Stimulated activated CD8-positive, alpha-beta memory T cell treated with anti-CD3 and anti-CD28 coated beads, Interleukin-4, amount 100 ng/mL, for 48 hours (primary cell): ENCODE results near the gene RBM20.
A peak's percentile ranks its signal among the peaks of the same experiment; 100 is the strongest.

Experiments
- DNase-seq: peaks from one replicate; pipeline ENCODE4 v3.0.0-alpha.2; 2020

Gene RBM20

GRCh38 chr10:110841767-110842267 is 197.7 kb downstream of the RBM20 start:
- no peak for DNase-seq

- DNase-seq: no peak
These were observed 198.3 kb downstream of the RBM20 start for GRCh38 chr10:110842326-110842904.

- DNase-seq: no peak
These were observed 198.9 kb downstream of the RBM20 start for GRCh38 chr10:110843031-110843430.

DNA sequence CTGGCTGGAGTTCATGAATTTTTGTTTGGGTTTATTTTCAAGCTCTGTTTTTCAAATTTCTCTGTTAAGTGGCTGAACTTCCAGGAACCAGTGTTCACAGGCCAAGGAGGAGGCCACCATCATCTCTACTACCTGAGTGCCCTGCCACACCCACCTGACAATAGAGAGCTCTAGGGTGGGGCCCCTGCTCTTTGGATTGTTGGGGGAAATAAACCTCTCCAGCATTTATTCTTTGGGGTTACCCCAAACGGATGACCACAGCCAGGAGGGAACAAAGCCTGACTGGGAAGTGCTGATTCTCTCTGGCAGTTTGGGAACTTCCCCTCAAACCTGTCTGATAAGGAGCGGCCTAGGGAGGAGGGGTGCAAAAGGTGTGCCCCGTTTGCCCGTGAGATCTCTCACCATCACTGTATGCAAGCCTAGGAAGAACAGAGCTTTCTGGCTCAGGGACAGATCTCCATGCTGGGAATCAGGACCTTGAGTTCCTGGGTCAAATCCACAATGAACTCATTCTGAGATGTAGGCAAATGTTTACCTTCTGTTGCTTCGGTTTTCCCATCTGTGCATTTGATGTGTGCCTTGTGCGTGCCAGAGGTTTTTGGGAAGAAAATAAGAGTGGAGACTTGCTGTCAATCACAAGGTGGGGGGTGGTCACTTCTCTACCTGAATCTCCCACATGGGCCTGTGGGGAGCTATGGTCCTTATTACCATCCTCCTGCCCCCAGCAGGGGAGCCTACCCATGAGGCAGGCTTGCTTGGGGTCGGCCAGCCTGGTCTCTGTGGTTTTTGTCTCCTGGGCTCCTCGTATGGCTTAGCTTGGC is 199.9 kb downstream of the RBM20 start:
- no peak for DNase-seq

- no peak for DNase-seq
These were observed 200.4 kb downstream of the RBM20 start for GRCh38 chr10:110844617-110844881.

DNA sequence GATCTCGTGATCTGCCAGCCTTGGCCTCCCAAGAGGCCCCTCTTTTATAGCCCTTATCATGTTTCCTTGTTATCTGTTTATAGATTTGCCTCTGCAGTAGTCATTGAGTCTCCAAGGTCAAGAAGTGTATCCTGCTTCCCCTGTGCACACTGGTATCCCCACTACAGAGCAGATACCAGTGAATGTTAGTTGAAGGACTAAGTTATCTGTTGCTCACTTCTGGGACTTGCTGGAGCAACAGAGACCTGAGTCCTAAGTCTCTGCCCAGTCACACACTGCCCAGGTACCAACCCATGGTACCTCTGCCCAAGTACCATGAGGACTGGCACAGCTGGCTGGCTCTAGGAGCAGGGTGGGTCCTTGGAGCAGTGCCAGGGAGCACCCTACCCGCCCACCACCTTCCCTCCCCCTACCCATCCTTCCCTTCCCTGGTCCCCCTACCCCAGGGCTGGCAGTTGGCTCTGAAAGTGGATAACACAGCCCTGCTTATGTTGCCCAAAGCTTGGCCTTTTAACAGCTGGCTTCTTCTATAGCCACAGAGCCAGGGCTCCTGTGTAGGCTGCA is 201.1 kb downstream of the RBM20 start:
- no peak for DNase-seq

GRCh38 chr10:110845756-110846620 is 201.9 kb downstream of the RBM20 start:
- DNase-seq: no peak

DNA sequence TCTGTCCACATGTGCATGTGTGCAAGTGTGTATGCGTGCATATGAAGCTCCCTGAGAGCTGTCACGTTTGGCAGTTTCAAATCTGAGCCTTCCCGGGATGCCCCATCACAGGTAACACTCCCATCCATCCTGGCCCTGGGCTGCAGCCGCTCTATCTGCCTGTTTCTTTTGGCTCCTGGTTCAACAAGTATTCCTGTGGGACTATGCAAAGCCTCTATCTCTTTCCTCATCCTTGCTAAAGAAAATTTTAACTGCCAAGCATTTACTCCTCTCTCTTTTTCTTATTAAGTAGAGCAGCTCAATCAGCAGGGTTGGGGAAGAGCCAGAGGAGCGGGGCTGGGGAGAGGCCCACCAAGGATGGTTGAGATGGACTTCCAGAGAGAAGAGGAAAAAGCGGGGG is 203.2 kb downstream of the RBM20 start:
- no peak for DNase-seq

DNA sequence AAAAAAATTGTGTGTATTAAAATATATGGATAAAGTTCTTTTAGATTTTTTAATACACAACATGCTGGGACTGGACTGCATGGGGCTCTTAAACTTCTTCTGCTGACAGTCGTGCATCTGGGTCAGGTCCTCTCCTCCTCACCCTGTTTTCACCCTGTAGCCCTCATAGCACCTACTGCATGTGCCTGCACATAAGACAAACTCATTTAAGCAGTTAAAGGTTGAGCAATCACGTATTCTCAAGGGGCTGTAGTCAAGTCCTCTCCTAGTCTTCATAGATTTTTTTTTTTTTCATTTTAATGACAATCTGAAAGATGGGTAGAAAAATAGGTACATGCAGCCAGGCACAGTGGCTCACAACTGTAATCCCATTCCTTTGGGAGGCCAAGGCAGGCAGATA is 204.0 kb downstream of the RBM20 start:
- DNase-seq: no peak

DNA sequence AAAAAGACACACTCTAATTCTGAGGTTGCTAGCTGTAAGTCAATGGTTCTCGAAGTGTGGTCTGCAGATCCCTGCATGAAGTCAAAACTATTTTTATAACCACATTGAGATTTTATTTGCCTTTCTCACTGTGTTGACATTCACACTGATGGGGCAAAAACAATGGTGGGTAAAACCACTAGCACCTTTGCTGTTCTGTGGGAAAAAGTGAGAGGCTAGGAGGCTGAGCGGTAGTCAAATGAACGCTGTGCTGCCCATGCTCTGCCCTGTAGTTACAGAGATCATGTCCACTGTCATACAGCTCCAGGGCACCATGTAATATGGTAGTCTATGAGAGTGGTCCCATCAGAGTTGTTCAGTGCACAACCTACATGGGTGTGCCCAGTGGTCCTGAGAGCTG is 206.0 kb downstream of the RBM20 start:
- DNase-seq: no peak

GRCh38 chr10:110851020-110851612 is 207.0 kb downstream of the RBM20 start:
- no peak for DNase-seq

GRCh38 chr10:110852255-110852896 is 208.2 kb downstream of the RBM20 start:
- DNase-seq: peak; percentile 57

DNA sequence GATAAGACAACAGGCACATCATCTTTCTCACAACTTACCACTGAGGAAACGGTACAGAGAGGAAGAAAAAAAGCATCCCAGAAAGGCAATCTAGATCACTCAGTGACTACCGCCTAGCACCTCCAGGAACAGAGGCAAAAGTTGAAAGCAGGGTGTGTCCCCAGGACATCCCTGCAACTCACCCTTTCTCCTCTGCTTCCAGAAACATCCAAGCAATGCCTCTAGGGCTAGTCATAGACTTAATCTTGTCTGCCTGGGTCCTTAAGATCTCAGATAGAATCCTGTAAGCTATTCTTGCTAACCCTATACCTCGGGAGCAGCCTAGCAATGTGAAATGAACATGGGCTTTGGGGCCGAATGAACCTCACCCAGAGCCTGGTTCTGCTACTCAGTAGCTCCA is 208.8 kb downstream of the RBM20 start:
- DNase-seq: peak; percentile 22

DNA sequence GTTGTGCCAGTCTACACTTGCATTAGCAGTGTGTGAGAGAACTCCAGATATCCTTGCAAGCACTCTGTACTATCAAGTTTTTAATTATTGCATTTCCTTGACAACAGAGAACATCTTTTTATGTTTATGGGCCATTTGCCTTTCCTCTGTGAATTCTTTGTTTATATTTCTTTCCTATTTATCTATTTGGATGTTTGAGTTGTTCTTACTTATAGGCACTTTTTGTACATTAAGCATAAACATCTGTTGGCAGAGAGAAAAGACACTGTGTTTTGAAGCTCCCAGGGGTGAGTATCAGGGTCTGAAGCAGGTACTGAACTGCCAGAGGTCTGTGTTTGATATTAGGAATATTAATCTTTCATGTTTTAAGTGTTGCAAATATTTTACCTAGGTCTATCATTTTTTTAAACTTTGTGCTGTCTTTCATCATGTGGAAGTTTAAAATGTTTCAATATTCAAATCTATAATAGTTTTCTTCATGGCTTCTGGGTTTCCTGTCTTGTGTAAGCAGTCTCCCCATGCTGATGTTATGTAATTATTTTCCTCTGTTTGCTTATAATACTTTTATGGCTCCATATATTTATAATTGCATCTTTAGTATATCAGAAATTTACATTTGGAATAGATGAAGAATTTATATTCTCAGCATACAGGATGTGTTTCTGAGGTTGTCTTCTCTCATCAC is 209.9 kb downstream of the RBM20 start:
- DNase-seq: no peak

- peak; percentile 46 for DNase-seq
These were observed 213.4 kb downstream of the RBM20 start for GRCh38 chr10:110857265-110858171.

DNA sequence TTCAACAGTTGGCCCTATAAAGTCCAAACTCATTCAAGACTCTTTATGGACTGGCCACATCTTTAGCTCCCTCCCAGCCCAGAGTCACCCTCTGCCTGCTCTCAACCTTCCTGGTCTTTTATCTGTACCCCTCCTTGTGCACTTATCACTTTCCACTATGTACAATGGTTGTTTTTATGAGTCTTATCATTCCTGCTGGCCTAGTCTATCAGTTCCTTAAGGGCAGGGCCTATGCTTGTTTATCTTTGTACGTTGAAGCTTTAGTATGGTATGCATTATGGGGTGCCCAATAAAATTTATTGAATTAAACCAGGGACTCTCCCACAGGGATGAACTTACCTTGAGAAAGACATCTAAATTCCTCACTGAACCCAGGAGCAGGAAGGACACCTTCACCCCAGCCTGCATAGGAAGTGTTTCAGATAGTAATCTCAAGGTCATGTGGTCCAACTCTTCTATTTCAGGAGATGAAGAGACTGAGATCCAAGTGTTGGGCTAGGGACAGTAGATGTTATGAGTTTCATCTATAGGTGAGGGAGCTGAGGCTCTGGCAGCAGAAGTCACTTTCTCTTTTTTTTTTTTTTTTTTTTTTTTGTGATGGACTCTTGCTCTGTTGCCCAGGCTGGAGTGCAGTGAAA is 214.3 kb downstream of the RBM20 start:
- DNase-seq: peak; percentile 22

DNA sequence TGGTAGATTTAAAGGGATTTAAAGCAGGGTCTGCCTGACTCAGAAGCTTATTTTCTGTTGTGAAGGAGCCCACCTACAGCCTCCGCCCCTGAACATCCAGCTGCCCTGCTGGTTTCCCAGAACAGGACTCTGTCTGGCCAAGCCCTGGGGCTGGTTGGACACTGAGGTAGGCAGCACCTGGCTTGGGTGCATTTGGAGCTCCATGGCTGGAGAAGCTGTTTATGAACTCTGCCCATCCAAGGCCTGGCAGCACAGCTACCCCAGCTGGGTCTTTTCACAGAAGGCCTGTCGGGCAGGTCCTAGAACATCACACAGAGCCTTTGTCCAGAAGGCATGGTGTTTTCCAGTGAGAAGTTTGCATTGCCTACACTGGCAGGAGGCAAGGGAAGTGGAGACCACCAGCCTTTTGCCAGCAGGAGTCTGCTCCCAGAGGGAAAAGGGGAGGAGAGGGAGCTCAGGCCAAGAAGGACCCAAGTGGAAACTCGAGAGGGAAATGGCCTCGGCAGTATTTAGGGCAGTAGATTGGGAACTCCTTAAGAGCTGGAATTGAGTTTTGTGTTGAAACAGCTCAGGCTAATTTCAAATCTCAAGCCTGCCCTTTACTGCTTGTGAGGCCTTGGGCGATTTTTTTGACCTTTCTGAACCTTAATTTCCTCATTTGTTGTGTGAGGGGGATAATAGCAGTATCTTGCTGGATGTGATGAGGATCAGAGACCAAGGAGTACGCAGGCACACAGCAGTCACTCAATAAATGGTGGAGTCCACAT is 215.3 kb downstream of the RBM20 start:
- no peak for DNase-seq

- no peak for DNase-seq
These were observed 215.8 kb downstream of the RBM20 start for GRCh38 chr10:110859973-110860376.

DNA sequence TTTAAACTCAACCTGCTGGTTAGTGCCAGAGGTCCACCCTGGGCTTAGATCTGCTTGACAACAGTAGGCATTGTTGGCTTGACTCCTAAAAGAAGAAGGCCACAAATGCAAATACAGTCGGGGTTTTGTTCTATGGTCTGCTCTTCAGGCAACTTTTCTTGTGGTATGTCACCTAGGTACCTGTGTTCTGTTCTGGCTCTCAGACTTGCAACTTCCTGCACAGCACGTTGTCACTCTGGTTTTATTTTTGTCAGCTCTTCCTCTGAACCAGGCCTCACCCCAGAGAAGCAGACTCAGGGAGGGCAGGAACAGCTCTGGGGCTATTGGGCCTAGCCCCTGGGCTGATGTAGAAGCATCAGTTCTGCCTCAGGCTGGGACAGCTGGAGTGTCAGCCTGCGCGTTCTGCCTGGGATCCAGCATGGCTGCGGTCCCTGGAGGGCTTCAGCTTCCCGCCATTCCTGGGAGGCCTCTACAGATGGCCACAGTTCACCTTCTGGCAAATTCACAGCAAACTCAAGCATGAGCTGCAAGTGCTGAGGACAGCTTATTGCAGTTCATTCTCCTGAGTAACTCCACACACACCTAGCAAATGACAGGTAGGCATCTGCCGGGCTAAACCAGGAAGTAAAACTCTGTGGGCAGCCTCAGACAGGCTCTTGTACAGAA is 216.6 kb downstream of the RBM20 start:
- peak; percentile 49 for DNase-seq
